OCI-M2 (cell line): ENCODE data around the gene PYDC1.
"Not testable (repeated sequence)": the region's sequence is repeated elsewhere in the genome, so short reads cannot be mapped to it uniquely, and the experiment has no call there.

Experiments used
- DNase-seq: peaks from one replicate; lab custom pipeline; 2025; ENCODE audit not compliant: unreplicated experiment; lab: John Stamatoyannopoulos, UW

Gene PYDC1

DNA sequence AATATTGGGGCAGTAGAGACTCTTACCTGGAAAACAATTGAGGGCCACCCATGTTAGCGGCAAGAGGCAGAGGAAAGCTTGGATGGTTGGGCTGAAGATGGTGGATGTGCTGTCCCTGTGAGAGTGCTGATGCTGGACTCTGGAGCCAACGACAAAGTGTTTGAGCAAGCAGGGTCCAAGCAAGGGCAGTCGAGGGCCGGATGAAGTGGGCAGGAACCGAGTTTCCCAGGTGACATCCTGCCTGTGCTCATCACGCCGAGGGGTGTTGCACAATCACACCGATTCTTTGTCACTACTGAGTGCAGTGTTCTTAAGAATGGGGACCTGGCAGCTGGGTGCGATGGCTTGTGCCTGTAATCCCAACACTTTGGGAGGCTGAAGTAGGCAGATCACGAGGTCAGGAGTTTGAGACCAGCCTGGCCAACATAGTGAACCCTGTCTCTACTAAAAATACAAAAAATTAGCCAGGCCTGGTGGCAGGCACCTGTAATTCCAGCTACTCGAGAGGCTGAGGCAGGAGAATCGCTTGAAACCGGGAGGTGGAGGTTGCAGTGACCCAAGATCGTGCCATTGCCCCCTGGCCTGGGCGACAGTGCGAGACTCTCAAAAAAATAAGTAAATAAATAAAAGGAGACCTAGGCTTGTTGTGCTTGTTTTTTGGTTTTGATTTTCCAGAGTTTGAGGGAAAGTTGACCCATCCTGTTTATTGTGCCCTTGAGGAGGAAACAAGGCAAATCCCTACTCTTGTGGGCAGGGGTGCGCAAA, 20.4 kb downstream of the PYDC1 start:
- DNase-seq: no peak

DNA sequence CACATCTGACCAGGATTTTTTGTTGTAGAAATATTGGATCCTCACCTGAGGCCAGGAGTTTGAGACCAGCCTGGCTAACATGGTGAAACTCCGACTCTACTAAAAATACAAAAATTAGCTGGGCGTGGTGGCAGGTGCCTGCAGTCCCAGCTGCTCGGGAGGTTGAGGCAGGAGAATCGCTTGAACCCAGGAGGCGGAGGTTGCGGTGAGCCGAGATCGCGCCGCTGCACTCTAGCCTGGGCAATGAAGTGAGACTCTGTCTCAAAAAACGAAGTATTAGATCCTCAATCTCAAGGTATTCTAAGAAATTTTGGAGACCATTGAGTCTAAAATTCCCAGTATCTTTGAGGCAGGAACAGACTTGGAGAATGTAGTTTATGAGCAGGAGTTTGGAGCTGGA, 21.1 kb downstream of the PYDC1 start:
- DNase-seq: not testable (repeated sequence)

DNA sequence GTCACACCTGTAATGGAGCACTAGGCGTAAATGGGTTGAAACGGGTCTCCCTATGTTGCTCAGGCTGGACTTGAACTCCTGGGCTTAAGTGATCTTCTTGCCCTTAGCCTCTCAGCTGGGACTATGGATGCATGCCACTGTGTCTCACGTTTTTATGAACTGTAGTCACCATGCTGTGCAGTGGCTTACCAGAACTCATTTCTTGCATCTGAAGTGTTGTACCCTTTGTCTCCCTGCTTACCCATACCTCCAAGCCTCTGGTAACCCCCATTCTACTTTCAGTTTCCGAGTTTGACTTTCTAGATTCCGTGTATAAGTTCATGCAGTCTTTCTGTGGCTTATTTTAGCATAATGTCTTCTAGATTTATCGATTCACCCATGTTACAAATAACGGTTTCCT, 22.0 kb downstream of the PYDC1 start:
- DNase-seq: no peak

DNA sequence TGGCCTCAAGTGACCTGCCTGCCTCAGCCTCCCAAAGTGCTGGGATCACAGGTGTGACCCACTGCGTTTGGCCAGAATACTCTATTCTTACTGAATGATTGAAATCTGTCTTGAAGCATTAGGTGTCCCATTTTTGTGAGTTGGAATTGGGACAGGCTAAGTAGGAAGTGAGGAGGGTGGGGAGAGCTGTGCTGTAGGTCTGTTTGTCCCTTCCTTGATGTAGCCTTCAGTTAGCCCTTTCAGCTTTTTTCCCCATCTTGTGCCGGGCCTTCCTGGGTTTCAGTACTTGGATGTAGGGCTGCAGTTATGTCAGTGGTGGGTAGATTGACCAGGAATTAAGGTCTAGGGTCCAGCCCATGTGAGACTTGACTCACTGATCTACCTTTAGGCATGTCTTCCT, 23.1 kb downstream of the PYDC1 start:
- DNase-seq: no peak

DNA sequence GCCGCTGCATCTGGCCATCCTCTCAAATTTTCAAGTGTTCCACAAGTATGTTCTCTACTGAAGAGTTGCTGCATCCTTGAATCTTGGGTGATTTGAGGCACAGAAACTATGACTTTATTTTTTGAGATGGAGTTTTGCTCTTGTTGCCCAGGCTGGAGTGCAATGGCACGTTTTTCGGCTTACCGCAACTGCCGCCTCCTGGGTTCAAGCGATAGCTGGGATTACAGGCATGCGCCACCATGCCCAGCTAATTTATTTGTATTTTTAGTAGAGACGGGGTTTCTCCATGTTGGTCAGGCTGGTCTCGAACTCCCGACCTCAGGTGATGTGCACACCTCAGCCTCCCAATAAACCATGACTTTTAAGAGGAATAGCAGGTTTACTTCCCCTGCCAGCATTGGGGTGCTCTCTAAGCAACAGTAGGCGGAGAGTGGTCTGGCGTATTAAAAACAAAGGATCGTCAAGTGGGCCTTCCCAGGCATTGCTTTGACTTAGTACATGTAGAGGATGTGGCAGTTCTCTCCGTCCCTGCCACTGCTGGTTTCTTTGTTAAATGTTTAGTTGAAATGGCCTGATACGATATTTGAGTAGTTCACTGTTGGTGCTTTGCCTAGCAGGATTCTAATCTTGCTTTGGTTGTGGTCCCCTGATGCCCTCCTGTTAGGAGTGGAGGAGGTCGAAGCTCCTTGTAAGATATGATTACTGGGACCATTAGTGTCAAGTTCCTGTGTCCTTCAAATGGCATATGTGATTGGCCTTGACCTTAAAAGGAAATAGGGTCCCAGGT, 23.9 kb downstream of the PYDC1 start:
- DNase-seq: no peak

DNA sequence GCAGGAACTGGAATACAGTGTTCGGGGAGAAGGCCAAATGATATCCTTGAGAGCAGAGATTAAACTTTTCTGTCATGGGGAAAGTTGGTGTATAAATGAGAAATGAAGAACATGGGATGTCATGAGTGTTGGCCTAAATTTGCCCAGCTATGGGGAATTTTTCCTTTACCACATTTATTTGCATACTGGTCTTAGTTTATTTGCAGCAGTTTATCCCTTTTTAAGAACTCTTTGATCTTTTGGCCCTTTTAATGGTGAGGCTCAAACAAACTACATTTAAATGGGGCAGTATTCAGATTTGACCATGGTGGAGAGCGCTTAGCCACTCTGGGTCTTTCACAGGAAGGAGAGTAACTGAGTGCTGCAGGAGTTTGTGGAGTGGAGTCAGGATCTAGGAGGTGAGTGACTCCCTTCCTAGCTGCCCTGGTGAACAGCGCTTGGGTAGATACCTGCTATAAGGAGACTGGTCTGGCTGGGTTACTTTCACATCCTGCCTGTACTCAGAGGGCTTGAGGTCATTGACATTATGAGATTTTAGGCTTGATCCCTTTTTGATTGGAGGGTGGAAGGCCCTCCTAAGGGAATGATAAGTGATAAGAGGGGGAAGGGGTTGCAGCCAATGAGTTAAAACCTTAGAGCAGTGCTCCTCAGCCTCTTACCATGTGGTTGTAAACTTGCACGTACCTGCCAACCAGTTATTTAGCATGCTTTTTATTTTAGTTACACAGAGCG, 25.1 kb downstream of the PYDC1 start:
- DNase-seq: no peak

DNA sequence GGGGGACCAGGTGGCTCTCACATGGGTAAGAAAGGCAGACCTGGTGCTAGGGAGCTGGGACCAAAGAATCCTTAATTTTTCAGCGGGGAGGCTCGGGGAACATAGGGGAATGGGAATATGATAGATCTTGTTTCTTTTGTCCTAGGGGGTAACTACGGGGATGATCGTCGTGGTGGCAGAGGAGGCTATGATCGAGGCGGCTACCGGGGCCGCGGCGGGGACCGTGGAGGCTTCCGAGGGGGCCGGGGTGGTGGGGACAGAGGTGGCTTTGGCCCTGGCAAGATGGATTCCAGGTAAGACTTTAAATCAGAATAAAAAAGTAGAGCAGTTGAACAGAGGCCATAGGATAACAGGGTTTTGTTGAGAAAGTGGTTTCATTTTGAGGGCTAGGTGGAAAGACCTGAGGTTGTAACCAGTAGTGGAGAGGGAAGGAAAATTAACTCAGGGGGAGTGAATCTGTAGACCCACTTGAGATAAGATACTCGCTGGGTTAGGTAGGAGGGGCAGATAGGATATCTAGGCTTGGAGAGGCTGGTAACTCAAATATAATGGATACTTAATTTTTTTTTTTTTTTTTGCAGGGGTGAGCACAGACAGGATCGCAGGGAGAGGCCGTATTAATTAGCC, 26.0 kb downstream of the PYDC1 start:
- no peak for DNase-seq

DNA sequence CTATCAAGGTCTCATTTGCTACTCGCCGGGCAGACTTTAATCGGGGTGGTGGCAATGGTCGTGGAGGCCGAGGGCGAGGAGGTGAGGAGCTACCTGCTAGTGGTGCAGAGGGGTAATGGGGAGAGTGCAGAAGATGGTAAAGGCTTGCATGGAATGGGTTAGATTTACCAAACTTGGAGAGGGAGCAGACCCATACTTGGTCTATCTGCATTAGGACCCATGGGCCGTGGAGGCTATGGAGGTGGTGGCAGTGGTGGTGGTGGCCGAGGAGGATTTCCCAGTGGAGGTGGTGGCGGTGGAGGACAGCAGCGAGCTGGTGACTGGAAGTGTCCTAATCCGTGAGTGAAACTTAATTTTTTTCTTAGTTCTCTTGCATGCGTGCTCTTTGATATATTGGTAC, 26.9 kb downstream of the PYDC1 start:
- no peak for DNase-seq

DNA sequence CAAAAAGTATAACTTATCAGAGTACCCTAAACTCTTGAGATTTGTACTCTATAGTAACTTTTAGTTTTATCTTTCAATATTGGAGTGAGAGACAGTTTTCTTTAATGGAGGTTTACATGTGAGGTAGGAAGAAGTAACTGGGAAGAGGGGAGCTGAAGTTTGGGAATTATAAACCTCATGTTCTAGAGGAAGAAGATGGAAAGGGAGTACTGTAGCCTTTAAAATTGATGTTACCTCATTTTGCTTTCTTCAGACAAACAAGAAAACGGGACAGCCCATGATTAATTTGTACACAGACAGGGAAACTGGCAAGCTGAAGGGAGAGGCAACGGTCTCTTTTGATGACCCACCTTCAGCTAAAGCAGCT, 27.5 kb downstream of the PYDC1 start:
- DNase-seq: no peak

DNA sequence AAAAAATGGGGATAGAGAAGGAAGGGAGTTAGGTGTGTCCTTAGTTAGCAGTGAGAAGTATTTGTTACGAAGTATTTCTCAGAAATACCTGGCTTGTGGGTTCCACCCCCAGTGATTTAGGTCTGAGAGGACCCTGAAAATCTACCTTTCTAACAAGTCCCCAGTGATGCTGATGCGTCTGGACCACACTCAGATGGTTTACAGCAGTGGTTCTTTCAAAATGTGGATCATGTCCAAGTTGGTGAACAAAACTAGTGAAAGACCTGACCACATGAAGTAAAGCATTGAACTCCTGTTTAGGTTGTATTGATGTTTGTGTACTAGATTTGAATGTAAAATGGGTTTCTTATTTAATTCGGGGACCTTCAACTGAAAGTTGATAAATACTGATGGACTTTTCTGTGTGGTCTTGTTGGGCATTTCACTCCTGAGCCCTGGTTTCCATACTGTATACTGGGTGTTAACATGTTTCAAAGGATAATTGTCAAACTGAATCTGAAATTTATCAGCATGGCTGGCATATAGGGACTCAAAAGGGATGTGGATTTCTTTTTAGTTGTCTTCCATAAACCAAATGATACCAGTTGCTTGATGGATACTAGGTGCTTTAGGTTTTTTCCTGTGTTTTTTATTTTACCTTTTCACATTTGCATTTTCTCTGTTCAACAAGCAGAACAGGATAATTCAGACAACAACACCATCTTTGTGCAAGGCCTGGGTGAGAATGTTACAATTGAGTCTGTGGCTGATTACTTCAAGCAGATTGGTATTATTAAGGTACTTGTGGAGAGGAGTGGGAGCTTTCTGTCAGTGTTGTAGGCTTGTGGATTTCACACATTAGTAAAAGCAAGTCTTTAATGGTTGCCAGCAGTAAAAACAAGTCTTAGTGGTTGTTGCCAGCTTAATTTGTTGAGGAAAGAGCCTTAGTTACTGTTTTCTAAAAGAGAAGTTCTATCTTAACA, 28.2 kb downstream of the PYDC1 start:
- no peak for DNase-seq

DNA sequence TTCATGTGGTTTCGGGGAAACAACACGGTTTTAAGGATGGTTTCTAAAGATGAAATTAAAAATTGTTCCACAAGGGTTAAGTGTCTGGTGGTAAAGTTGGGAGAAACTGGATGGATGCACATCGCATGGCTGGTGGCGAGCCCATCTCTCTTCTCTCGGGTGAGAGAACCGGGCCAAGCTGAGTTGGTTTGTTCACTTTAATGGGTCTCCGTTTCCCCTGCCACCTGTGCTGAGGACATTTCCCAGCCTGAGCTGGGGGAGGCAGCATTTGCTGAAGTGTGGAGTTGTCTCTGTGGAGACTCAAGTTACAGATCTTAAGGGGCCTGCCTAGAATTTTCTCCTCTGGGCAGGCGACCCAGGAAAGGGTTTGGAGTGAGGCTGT, 29.1 kb downstream of the PYDC1 start:
- DNase-seq: no peak

DNA sequence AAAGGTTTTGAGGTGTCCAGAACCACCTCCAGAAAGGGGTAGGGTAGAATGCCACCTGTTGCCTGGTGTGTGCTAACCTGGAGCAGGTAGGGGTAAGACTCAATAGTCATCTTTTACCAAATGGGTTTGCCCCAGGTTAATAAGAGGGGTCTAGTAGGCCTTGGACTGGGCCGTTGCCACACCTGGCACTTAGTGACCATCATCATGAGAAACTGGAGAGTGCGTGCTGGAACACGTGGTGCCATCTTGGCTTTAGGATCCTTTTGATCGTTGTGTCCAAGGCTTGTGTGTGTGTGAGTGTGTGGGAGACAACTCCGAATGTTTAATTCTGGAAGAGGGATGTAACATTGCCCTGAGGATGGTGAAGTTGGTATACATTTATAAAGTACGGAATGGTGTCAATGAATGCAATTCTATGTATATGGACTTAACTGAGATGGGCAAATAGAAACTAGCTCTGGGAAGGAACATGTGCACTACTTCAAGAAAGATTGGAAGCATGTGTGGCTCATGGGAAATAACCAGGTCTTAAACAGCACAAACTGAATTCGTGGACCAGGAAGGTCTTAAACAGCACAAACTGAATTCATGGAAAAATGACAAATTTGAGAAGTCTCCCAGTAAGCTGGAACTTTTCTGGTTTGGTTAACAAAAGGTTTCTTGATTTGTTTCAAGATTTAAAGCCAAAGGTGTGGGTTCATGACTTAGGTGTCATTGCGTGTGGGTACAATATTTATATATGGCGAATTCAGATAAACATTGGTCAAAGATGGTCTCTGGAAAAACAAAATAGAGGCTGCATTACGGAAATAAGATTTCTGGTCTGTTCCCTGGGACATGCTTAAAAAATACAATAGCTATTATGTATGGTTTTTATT, 29.8 kb downstream of the PYDC1 start:
- no peak for DNase-seq

DNA sequence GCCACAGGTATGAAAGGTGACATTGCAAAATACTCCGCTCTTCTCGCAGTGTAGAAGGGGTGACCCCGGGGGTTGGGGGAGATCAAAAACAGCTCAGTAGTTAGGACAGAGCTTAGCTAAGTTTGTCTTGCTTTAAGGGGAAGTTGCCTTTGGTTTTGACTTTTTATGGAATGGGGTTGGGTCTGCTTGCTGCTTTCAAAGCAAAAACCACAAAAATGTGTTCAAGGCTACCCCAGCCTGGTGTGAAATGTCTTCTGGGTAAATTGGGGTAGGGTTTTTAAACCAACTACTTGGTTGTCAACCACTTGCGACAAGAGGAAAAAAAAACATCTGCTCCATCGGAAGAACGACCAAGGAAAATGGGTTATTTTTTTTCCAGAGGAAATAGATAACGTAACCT, 30.8 kb downstream of the PYDC1 start:
- no peak for DNase-seq

DNA sequence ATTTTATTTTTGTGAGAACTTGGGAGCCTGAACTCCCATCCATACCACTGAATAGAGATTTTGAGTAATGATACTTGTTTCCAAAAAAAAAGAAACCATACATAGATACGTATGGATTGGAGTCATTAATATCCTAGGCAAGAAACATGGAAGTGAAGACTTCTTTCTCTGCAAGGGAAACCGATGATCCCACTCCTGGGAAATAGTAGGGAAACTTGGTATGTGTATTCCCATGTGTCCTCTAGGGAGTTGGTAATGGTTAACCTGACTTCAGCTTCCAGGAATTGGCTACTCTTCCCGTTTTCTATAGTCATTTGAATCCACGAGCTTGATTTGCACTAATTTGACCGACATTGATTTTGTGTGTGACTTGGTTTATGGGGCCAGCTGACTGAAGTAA, 31.6 kb downstream of the PYDC1 start:
- no peak for DNase-seq

DNA sequence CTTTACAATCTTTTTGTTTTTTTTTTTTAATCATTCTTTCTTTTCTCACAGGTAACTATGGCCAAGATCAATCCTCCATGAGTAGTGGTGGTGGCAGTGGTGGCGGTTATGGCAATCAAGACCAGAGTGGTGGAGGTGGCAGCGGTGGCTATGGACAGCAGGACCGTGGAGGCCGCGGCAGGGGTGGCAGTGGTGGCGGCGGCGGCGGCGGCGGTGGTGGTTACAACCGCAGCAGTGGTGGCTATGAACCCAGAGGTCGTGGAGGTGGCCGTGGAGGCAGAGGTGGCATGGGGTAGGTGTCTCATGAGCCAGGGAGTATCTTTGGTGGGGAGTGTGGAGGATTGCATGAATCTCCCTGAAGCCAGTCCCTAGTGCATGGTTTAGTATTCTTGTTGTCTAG, 32.0 kb downstream of the PYDC1 start:
- no peak for DNase-seq

DNA sequence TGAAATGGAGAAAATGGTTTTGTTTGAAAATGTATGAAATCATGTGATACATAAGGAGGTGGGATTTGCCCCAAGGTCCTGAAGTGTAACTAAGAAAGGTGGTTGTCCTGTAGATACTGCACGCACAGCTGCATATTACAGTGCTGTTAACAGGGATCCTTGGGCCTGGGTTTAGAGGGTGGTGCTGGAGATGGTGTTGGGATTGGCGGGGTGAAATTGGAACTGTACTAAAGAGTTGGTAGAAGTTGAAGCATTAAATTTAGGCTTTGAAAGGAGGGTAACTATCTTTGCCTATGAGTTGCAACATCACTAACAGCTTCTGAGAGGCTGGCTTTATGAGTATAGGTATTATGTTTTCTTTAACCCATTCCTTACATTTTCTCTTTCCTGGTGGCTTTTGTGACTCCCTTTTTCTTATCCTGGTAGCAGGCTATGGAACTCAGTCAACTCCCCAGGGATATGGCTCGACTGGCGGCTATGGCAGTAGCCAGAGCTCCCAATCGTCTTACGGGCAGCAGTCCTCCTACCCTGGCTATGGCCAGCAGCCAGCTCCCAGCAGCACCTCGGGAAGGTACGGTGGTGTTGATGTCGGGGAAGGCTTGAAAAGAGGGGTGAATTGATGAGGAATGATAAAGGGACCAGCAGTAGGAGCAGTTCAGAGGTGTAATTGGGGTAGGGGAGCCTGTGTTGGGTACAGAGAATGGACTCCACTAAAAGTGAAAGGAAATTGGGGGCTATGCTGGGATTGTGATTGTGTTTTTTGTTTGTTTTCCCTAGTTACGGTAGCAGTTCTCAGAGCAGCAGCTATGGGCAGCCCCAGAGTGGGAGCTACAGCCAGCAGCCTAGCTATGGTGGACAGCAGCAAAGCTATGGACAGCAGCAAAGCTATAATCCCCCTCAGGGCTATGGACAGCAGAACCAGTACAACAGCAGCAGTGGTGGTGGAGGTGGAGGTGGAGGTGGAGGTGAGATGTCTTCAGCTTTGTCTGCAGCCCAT, 33.2 kb downstream of the PYDC1 start:
- no peak for DNase-seq

DNA sequence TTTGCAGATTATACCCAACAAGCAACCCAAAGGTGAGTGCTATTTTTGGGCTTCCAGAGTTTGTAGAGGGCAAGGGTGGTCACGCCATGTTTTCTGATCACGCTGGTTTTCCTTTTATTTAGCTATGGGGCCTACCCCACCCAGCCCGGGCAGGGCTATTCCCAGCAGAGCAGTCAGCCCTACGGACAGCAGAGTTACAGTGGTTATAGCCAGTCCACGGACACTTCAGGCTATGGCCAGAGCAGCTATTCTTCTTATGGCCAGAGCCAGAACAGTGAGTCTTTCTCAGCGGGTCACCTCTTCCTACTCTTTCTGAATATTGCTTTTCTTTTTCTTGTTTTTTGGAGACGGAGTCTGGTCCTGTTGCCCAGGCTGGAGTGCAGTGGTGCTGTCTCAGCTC, 34.5 kb downstream of the PYDC1 start:
- DNase-seq: no peak

DNA sequence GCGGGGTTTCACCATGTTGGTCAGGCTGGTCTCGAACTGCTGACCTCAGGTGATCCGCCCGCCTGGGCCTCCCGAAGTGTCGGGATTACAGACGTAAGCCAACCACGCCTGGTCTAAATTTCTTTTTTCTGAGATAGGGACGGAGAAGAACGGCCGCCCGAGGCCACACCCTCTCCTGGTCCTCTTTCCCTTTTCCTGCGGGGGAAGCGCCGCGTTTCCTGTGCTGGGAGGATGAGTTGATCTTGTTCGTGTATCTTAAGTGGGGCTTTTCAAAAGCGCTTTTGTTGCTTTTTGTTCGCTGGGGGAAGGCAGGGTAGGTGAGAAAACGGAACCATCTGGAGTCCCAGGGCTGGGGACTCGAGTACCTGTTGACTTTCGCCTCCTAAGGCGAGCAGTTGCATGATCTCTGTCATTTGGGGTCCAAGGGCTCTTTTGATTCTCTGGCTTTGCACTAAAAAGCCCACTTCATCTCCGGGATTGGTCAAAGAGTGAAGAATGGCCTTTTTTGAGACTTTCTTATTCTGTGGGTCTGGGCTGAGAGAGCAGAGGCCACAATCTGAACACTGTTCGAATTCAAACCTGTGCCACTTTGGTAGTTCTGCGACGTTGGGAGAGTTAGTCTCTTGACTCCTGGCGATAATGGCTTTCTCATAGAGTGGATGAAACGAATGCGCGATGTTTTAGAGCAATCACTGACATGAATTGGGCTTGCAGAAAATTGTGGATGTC, 35.7 kb downstream of the PYDC1 start:
- no peak for DNase-seq
